GM21619 (cell line): ENCODE data around the gene ZNF565.
"Not testable (repeated sequence)": the region's sequence is repeated elsewhere in the genome, so short reads cannot be mapped to it uniquely, and the experiment has no call there.

Source experiments
- ATAC-seq: cut with Tn5 transposase; IDR thresholded peaks from one replicate; pipeline ENCODE4 v1.9.1; 2021; ENCODE audit not compliant: unreplicated experiment

Gene ZNF565

GRCh38 chr19:36152019-36152351 lies 62.5 kb downstream of the ZNF565 start:
- ATAC-seq, result no peak

GRCh38 chr19:36151144-36152018 lies 63.1 kb downstream of the ZNF565 start:
- no peak for ATAC-seq

- ATAC-seq, result no peak
These were observed 63.9 kb downstream of the ZNF565 start for GRCh38 chr19:36150586-36150985.

- no peak for ATAC-seq
These were observed 64.6 kb downstream of the ZNF565 start for GRCh38 chr19:36149673-36150406.

- ATAC-seq, result no peak
These were observed 69.8 kb downstream of the ZNF565 start for GRCh38 chr19:36144624-36145023.

GRCh38 chr19:36142496-36142895 lies 72.0 kb downstream of the ZNF565 start:
- ATAC-seq, result no peak

GRCh38 chr19:36142046-36142445 lies 72.4 kb downstream of the ZNF565 start:
- no peak for ATAC-seq

GRCh38 chr19:36141039-36141927 lies 73.2 kb downstream of the ZNF565 start:
- ATAC-seq, result peak; percentile 39

GRCh38 chr19:36140304-36141038 lies 74.0 kb downstream of the ZNF565 start:
- peak; percentile 20 for ATAC-seq

- peak; percentile 74 for ATAC-seq
These were observed 74.8 kb downstream of the ZNF565 start, which contains the start of gene CAPNS1 for GRCh38 chr19:36139473-36140303. TSS of gene CAPNS1 (plus strand) at chr19:36140066. CDS start at chr19:36141012, 946 bp downstream.

- ATAC-seq, result no peak
These were observed 75.4 kb downstream of the ZNF565 start for GRCh38 chr19:36139120-36139472.

- no peak for ATAC-seq
These were observed 77.3 kb downstream of the ZNF565 start for GRCh38 chr19:36136964-36137686.

- not testable (repeated sequence) for ATAC-seq
These were observed 79.6 kb downstream of the ZNF565 start for GRCh38 chr19:36134867-36135266.
